Heart right ventricle (tissue), 16 donors: ENCODE results near the gene TRIM21. TPM values are rescaled to one million over a fixed set of nuclear protein-coding genes. Genes with fewer than 3 reads are reported as not detected.

Experiments used
- ATAC-seq, 8 donors: fragments of 200-7000 bp; cut with Tn5 transposase; one replicate each; pipeline ENCODE4 v1.9.1; 2020; ENCODE audit warnings: mild to moderate bottlenecking in 8 of 8, moderate library complexity in 8 of 8, moderate number of reproducible peaks in 1 of 8
- DNase-seq, 2 donors: peaks; one replicate each; pipeline ENCODE4 v3.0.0-alpha.2; 2020
- H3K27ac ChIP-seq, 10 donors: fragments of 200-600 bp; sonication (generic) in 2 of 10; one replicate each; pipeline versions ENCODE4 v1.5.0 to v1.8.0; 2020 to 2022; ENCODE audit warnings: mild to moderate bottlenecking in 3 of 10
- H3K27me3 ChIP-seq, 7 donors: fragments of 200-600 bp; one replicate each; pipeline ENCODE4 v1.8.0; 2021 to 2022; ENCODE audit warnings: mild to moderate bottlenecking in 2 of 7
- H3K36me3 ChIP-seq, 9 donors: fragments of 200-600 bp; sonication (generic) in 1 of 9; one replicate each; pipeline versions ENCODE4 v1.5.0 to v1.8.0; 2020 to 2022; ENCODE audit warnings: mild to moderate bottlenecking in 2 of 9
- H3K4me1 ChIP-seq, 9 donors: fragments of 200-600 bp; sonication (generic) in 1 of 9; one replicate each; pipeline versions ENCODE4 v1.5.0 to v1.8.0; 2020 to 2022; ENCODE audit warnings: mild to moderate bottlenecking in 4 of 9
- H3K4me3 ChIP-seq, 10 donors: fragments of 200-600 bp; sonication (generic) in 2 of 10; one replicate each; pipeline versions ENCODE4 v1.5.0 to v1.8.0; 2020 to 2022; ENCODE audit warnings: mild to moderate bottlenecking in 7 of 10, moderate library complexity in 2 of 10
- H3K9me3 ChIP-seq, 11 donors: fragments of 200-600 bp in 10 of 11; sonication (generic) in 2 of 11; one replicate each; pipeline versions ENCODE4 v1.5.0 to v1.8.0; 2013 to 2022; ENCODE audit warnings: mild to moderate bottlenecking in 2 of 11, control low read depth in 1 of 11, moderate library complexity in 1 of 11
- WGBS, 2 donors: extraction: QIAGEN DNeasy Blood & Tissue Kit; methylation state at CpG; one replicate each; pipeline ENCODE4 v1.1.7; 2013; ENCODE audit warnings: inconsistent platforms in 1 of 2; 5-methylcytosine and 5-hydroxymethylcytosine counted together
- intact Hi-C, 10 donors: fragments of 100-400 bp; cut with DNase I; formaldehyde crosslinking; loops; one replicate each; pipeline versions ENCODE4 v1.11.1 to v1.14.2; 2022
- polyA plus RNA-seq, 2 donors: library from polyadenylated mRNA; stranded (reverse); fragments of 200-250 nt; gene quantifications; one replicate each; pipeline ENCODE4 v1.2.3, GENCODE V29; 2013
- total RNA-seq, 10 donors: library from RNA; stranded (reverse); fragmentation: NEBNext Ultra II Directional in 3 of 10; extraction: Animal tissue kit (Norgen Biotek cat#: 25700) in 3 of 10; gene quantifications; one replicate each; pipeline versions ENCODE4 v1.2.1 to v1.2.4, GENCODE V29; 2021 to 2023
- TF ChIP-seq, protein P1 (sequence below), 9 donors: fragments of 200-600 bp; sonication (generic) in 2 of 9; IDR thresholded peaks; one replicate each; pipeline versions ENCODE4 v1.5.0 to v1.8.0; 2021 to 2022; ENCODE audit warnings: antibody characterized with exemption in 9 of 9, mild to moderate bottlenecking in 5 of 9, moderate library complexity in 1 of 9
- donor health status: Arrhythmogenic right ventricular cardiomyopathy.
- donor health status: ischemic (EF 13 %, LVEDD 7.1; RV severe dilation, severe dysfunction).
- donor health status: healthy with polysubstance abuse.
- donor health status: DM: no; HTN: yes; CAD: no.
- donor health status: DM: no; HTN: no; CAD: no.
- donor health status: ischemic (EF 25% LVEDD 6.9; RV normal size, moderate dysfunction).
- donor health status: ischemic (EF 25% LVEDD 5.7; RV mildly dilated, moderate dysfunction).
- donor health status: healthy.
- donor health status: DM: yes; HTN: yes; CAD: no.
- donor health status: Ischemic cardiomyopathy.
- donor health status: ischemic (EF 35%, LVEDD 5.7; RV mildly dilated, moderate dysfunction).
- donor health status: nonischemic (EF 11% LVEDD 7.7; RV severe dilation, severe dysfunction).
- donor health status: DM: yes; HTN: yes; CAD: no.
- donor health status: PGD.
- donor health status: ischemic (EF 29% LVEDD 5.4; RV normal size, mild dysfunction).
- donor health status: nonischemic (EF 23%, LVEDD 6.1; RV moderate dilation, normal function).

TRIM21 gene
- total and polyA plus RNA-seq, 12 donors: 4.4 to 36.8 (median 8.0) TPM

DNA sequence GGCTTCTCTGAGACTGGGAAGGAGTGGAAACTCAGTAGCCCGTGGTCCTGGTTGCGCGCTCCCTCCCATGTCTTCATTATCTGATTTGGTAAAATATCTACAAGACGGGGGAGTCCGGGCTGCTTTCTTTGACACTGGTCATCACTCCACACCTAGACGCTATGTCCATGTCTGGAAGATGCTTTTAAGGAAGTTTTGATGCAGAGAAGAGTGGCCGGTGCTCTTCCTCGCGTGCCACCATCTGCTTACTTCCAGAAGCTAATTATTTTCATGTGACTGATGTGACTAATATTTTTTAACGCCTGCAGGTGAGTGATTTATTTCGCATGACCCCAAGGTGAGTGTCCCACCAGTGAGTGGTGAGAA, 339 bp upstream of the TRIM21 start:
- Histone ChIP-seq H3K4me1 (peaks cover 0 to 24% (median 12%) of the 10 kb centered on the region in 9 donors), H3K27ac (peak overlapping the region in 5 of 10 donors; percentile 83 to 98 (median 93)), H3K9me3 (peaks cover 0 to 13% (median 0%) of the 10 kb centered on the region in 11 donors), H3K4me3 (peak overlapping the region; percentile 64 to 99 (median 87)), H3K36me3 (peaks cover 0 to 23% (median 13%) of the 10 kb centered on the region in 9 donors), H3K27me3 (peaks cover 0 to 10% (median 0%) of the 10 kb centered on the region in 7 donors)
- peak in 4 of 8 donors; percentile 23 to 39 (median 30) for ATAC-seq
- DNase-seq: no peak
- intact Hi-C loops: loop anchor here in 2 of 10 donors (5.0 kb wide), 2 partner anchors 207 to 1203 kb away; partner anchors contain the start of gene TRIM6 (in 1 of the 2)
- TF ChIP-seq, protein P1, sequence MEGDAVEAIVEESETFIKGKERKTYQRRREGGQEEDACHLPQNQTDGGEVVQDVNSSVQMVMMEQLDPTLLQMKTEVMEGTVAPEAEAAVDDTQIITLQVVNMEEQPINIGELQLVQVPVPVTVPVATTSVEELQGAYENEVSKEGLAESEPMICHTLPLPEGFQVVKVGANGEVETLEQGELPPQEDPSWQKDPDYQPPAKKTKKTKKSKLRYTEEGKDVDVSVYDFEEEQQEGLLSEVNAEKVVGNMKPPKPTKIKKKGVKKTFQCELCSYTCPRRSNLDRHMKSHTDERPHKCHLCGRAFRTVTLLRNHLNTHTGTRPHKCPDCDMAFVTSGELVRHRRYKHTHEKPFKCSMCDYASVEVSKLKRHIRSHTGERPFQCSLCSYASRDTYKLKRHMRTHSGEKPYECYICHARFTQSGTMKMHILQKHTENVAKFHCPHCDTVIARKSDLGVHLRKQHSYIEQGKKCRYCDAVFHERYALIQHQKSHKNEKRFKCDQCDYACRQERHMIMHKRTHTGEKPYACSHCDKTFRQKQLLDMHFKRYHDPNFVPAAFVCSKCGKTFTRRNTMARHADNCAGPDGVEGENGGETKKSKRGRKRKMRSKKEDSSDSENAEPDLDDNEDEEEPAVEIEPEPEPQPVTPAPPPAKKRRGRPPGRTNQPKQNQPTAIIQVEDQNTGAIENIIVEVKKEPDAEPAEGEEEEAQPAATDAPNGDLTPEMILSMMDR (IDR thresholded peaks at IDR 0.05): no peak
- 31 to 36% methylated on average over 11 of the region's 11 CpGs for WGBS, 2 donors

DNA sequence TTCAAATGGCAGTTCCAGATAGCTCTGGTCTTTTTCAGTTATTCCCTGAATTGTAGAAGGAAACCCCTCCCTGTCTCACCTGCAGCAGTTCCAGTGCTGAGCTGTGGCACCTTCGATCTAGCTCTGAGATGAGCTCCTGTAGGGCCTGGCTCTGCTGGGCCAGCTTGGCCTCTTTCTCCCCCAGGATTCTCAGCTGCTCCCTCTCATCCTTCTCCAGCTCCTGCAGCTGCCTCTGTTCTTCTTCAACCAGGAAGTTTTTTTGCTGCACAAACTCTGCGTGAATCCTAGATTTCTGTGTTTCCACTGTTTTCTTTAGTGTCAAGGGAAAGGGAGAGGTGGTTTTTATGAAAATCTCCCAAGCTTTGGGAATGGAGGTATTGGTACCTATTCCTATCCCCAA, 5.3 kb downstream of the TRIM21 start:
- DNase-seq (no peak), ATAC-seq (no peak)
- Histone ChIP-seq H3K4me1 (peaks cover 0 to 20% (median 8%) of the 10 kb centered on the region in 9 donors), H3K9me3 (peaks cover 0 to 7% (median 0%) of the 10 kb centered on the region in 11 donors), H3K36me3 (peaks cover 0 to 79% (median 37%) of the 10 kb centered on the region in 9 donors), H3K27ac (no peak overlapping the region), H3K4me3 (no peak overlapping the region), H3K27me3 (no peaks in the 10 kb centered on the region)
- TF ChIP-seq, protein P1 (IDR thresholded peaks at IDR 0.05): no peak
- 96 to 98% methylated on average over 2 of the region's 2 CpGs for WGBS, 2 donors
- intact Hi-C loops: no loop called here

DNA sequence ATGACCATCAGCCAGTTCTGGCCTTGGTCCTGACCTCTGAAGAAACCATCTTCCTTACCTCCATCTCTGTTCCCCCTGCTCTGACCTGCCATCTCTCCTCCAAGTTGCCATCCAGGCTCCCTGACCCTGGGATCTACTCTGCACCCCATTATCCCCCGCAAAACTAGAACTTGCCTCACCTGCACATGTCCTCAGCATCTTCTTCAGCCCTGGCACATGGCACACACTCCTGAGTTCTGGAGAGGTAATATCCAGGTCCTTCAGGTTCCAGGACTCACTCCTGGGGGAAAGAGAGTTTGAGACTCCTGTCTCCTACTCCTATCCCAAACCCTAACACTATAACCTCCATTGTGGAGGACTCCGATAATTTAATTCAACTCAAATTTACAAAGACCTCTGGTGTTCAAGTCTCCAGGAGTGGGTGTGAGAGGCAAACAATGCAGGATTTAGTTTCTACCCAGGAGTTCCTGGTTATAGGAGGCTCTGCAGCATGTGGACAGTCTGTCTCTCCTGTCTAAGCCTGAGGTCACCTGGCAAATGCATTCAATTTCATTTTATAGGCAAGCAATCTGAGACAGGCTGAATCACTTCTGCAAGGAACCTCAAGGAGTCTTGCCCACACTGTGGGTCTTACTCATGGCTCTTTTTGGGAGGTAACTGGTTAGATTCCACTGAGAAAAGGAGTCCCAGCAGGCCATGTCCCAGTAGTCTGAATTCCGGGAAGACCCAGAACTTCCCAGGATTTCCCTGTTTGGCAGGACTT, 7.3 kb downstream of the TRIM21 start:
- Histone ChIP-seq H3K36me3 (peaks cover 0 to 81% (median 37%) of the 10 kb centered on the region in 9 donors), H3K4me3 (no peak overlapping the region), H3K27me3 (no peaks in the 10 kb centered on the region), H3K27ac (no peak overlapping the region), H3K9me3 (peaks cover 0 to 7% (median 0%) of the 10 kb centered on the region in 11 donors), H3K4me1 (peaks cover 0 to 2% (median 0%) of the 10 kb centered on the region in 9 donors)
- TF ChIP-seq, protein P1 (IDR thresholded peaks at IDR 0.05): no peak
- ATAC-seq: no peak
- no peak for DNase-seq
- intact Hi-C loops: no loop called here
- WGBS, 2 donors: 95 to 98% methylated on average over 3 of the region's 3 CpGs

DNA sequence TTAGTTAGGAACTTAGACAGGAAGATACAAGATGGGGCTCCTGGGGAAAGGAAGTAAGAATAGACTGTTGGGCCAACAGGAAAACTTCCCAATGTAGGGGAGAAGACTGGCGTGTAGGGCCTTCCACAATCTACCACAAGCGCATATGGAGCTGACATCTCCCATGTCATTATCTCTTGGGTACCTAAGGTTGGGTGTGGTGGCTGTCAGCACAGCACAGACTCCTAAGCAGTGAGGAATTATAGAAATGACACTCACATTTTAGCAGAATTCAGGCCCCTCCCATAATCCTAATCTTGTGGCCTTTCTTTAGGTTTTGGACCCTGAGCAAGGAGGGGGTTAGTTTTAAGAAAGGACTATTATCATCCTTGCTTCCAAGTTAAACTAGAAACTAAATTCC, 11.6 kb downstream of the TRIM21 start:
- peaks cover 0 to 39% (median 15%) of the 10 kb centered on the region in 9 donors for H3K36me3 ChIP-seq
- TF ChIP-seq, protein P1 (IDR thresholded peaks at IDR 0.05): no peak
- intact Hi-C loops: no loop called here
- ATAC-seq (no peak), DNase-seq (no peak)
- 27 to 62% methylated on average over 2 of the region's 2 CpGs for WGBS, 2 donors
- H3K4me1 ChIP-seq: no peaks in the 10 kb centered on the region
- H3K27ac ChIP-seq: no peak overlapping the region
- no peak overlapping the region for H3K4me3 ChIP-seq
- H3K9me3 ChIP-seq: no peaks in the 10 kb centered on the region
- H3K27me3 ChIP-seq: peaks cover 0 to 2% (median 0%) of the 10 kb centered on the region in 7 donors
